ENCODE data around the gene TOR2A. TPM values are rescaled to one million over a fixed set of nuclear protein-coding genes. Genes with fewer than 3 reads are reported as not detected.

The TOR2A gene
- total and polyA plus RNA-seq, 2 donors (not counting 3 experiments of a cell fraction or from before 2014, with no cell fraction given), result 19.3 to 23.9 TPM

GRCh38 chr9:127723444-127723843, 11.7 kb downstream of the TOR2A start:
- FAIRE-seq (no peak), DNase-seq (ENCODE audit: low read depth, low spot score) (no peak)
- H4K20me1 ChIP-seq (replicated peaks; ENCODE audit: control insufficient read depth, extremely low read depth, insufficient read depth, low read length), result no peaks in the 10 kb centered on the region
- TF ChIP-seq MAX (IDR thresholded peaks at IDR 0.05; ENCODE audit: insufficient read depth, insufficient read length), result no peak
- ChIA-PET CTCF (interaction anchor here (1.2 to 2.7 kb wide), 2 partner anchors 10 to 11 kb away, joined by 3 to 12 read pairs; partner anchors contain the start of gene TOR2A), POLR2A (no interaction called here)
- H2AFZ ChIP-seq (ENCODE audit: low read depth, low read length), result no peak overlapping the region
- no peak overlapping the region for H3K4me2 ChIP-seq (ENCODE audit: insufficient read depth, low read length)
- H3K9me1 ChIP-seq (replicated peaks; ENCODE audit: control insufficient read depth, extremely low read depth, insufficient read depth, low read length), result no peaks in the 10 kb centered on the region
- BruUV-seq (replicated peaks), result no TSS peak
- no peaks in the 10 kb centered on the region for H3K4me1 ChIP-seq (ENCODE audit: control insufficient read depth, extremely low read depth, insufficient read depth, low read length)
- H3K4me3 ChIP-seq (replicated peaks in 1 of 3; ENCODE audit: insufficient read depth in 1 of 3, low read depth in 1 of 3, low read length in 3 of 3), result no peak overlapping the region
- H3K9me3 ChIP-seq (replicated peaks; ENCODE audit: control insufficient read depth, insufficient read depth, low read length), result no peaks in the 10 kb centered on the region
- intact Hi-C loops (cut with micrococcal nuclease) (no loop called here), dilution Hi-C loops (cut with MboI; ENCODE audit: extremely low pct_ligation_motif_present, low sequenced_read_pairs) (no loop called here)
- H3K79me2 ChIP-seq (ENCODE audit: control insufficient read depth, insufficient read depth, low read length), result no peaks in the 10 kb centered on the region
- no peaks in the 10 kb centered on the region for H3K27me3 ChIP-seq (ENCODE audit: control insufficient read depth in 2 of 2, insufficient read depth in 2 of 2, low read length in 2 of 2)
- H3K27ac ChIP-seq (ENCODE audit: insufficient read depth, low read depth, low read length), result no peak overlapping the region
- no peaks in the 10 kb centered on the region for H3K36me3 ChIP-seq (ENCODE audit: control insufficient read depth in 2 of 2, extremely low read depth in 1 of 2, insufficient read depth in 2 of 2, low read length in 2 of 2)
- no peak overlapping the region for H3K9ac ChIP-seq (replicated peaks; ENCODE audit: extremely low read depth, insufficient read depth, low read length)

GRCh38 chr9:127723013-127723412, 12.1 kb downstream of the TOR2A start:
- H2AFZ ChIP-seq (ENCODE audit: low read depth, low read length), result no peak overlapping the region
- no peaks in the 10 kb centered on the region for H3K27me3 ChIP-seq (ENCODE audit: control insufficient read depth in 2 of 2, insufficient read depth in 2 of 2, low read length in 2 of 2)
- H3K4me1 ChIP-seq (ENCODE audit: control insufficient read depth, extremely low read depth, insufficient read depth, low read length), result no peaks in the 10 kb centered on the region
- no peak for TF ChIP-seq FOS (IDR thresholded peaks at IDR 0.05; ENCODE audit: borderline replicate concordance, insufficient read depth, low read length)
- TF ChIP-seq JUN (IDR thresholded peaks at IDR 0.05; ENCODE audit: borderline replicate concordance, insufficient read depth, insufficient read length, low read depth), result no peak
- no peak for TF ChIP-seq CTCF (IDR thresholded peaks at IDR 0.05; ENCODE audit: extremely low read depth in 1 of 2, insufficient read depth in 1 of 2, low read depth in 1 of 2, low read length in 2 of 2)
- DNase-seq (ENCODE audit: low read depth, low spot score) (no peak), FAIRE-seq (no peak)
- H3K9me3 ChIP-seq (replicated peaks; ENCODE audit: control insufficient read depth, insufficient read depth, low read length), result no peaks in the 10 kb centered on the region
- H3K36me3 ChIP-seq (ENCODE audit: control insufficient read depth in 2 of 2, extremely low read depth in 1 of 2, insufficient read depth in 2 of 2, low read length in 2 of 2), result no peaks in the 10 kb centered on the region
- H3K79me2 ChIP-seq (ENCODE audit: control insufficient read depth, insufficient read depth, low read length), result no peaks in the 10 kb centered on the region
- no peaks in the 10 kb centered on the region for H3K9me1 ChIP-seq (replicated peaks; ENCODE audit: control insufficient read depth, extremely low read depth, insufficient read depth, low read length)
- POLR2A ChIA-PET, result no interaction called here
- H3K4me2 ChIP-seq (ENCODE audit: insufficient read depth, low read length), result no peak overlapping the region
- intact Hi-C loops (cut with micrococcal nuclease), result no loop called here
- dilution Hi-C loops (cut with MboI; ENCODE audit: extremely low pct_ligation_motif_present, low sequenced_read_pairs), result no loop called here
- no peak overlapping the region for H3K4me3 ChIP-seq (replicated peaks in 1 of 3; ENCODE audit: insufficient read depth in 1 of 3, low read depth in 1 of 3, low read length in 3 of 3)
- BruUV-seq (replicated peaks), result no TSS peak
- no peak overlapping the region for H3K9ac ChIP-seq (replicated peaks; ENCODE audit: extremely low read depth, insufficient read depth, low read length)
- no peaks in the 10 kb centered on the region for H4K20me1 ChIP-seq (replicated peaks; ENCODE audit: control insufficient read depth, extremely low read depth, insufficient read depth, low read length)
- CTCF ChIA-PET, result interaction anchor here (1.2 to 2.7 kb wide), 2 partner anchors 10 to 12 kb away, joined by 3 to 12 read pairs; partner anchors contain the start of gene TOR2A
- H3K27ac ChIP-seq (ENCODE audit: insufficient read depth, low read depth, low read length), result no peak overlapping the region

Measured in endothelial cell of umbilical vein (primary cell).